DND-41 (cell line): Measurements from ENCODE around the gene DYNC1I1.
A peak's percentile ranks its signal among the peaks of the same experiment; 100 is the strongest.

ENCODE experiments used
- ATAC-seq: fragments of 200-7000 bp; cut with Tn5 transposase; 3 replicates; pipeline ENCODE4 v1.9.1; 2021; ENCODE audit warnings: low read depth; ENCODE audit not compliant: insufficient read depth
- DNase-seq: peaks from one replicate; pipeline ENCODE4 v3.0.0-alpha.2; 2020
- H2AFZ ChIP-seq: 2 replicates; pipeline ENCODE4 v1.6.0; 2012; ENCODE audit warnings: low read depth, low read length
- H3K27ac ChIP-seq: 2 replicates; pipeline ENCODE4 v1.5.1; 2012; ENCODE audit warnings: low read length, inconsistent platforms
- H3K27me3 ChIP-seq: fragments of 200-600 bp; sonication (generic); 2 replicates; pipeline ENCODE4 v1.6.0; 2012; ENCODE audit warnings: low read length, mild to moderate bottlenecking, inconsistent platforms; ENCODE audit not compliant: insufficient read depth, poor library complexity
- H3K36me3 ChIP-seq: 2 replicates; pipeline ENCODE4 v1.5.1; 2012; ENCODE audit warnings: low read length, inconsistent platforms; ENCODE audit not compliant: insufficient read depth
- H3K4me1 ChIP-seq: 2 replicates; pipeline ENCODE4 v1.5.1; 2012; ENCODE audit warnings: mild to moderate bottlenecking, low read length; ENCODE audit not compliant: insufficient read depth
- H3K4me2 ChIP-seq: 2 replicates; pipeline ENCODE4 v1.6.0; 2012; ENCODE audit warnings: mild to moderate bottlenecking, moderate library complexity, low read length, inconsistent platforms; ENCODE audit not compliant: insufficient read depth
- H3K4me3 ChIP-seq, 2 experiments: fragments of 200-600 bp in 1 of 2; shearing (Covaris generic) in 1 of 2; 2 replicates each; pipeline ENCODE4 v1.5.1; 2012 to 2016; ENCODE audit warnings: inconsistent platforms in 2 of 2, low read length in 2 of 2, mild to moderate bottlenecking in 2 of 2, low read depth in 1 of 2, moderate library complexity in 1 of 2
- H3K79me2 ChIP-seq: 2 replicates; pipeline ENCODE4 v1.6.0; 2012; ENCODE audit warnings: low read length, inconsistent platforms; ENCODE audit not compliant: insufficient read depth
- H3K9ac ChIP-seq: 2 replicates; pipeline ENCODE4 v1.6.0; 2012; ENCODE audit warnings: low read depth, mild to moderate bottlenecking, inconsistent platforms, low read length, moderate library complexity
- H3K9me3 ChIP-seq: 2 replicates; pipeline ENCODE4 v1.5.1; 2012; ENCODE audit warnings: low read length, moderate library complexity, mild to moderate bottlenecking, inconsistent platforms; ENCODE audit not compliant: insufficient read depth, severe bottlenecking
- H4K20me1 ChIP-seq: 2 replicates; pipeline ENCODE4 v1.6.0; 2012; ENCODE audit warnings: low read length; ENCODE audit not compliant: insufficient read depth
- EZH2 ChIP-seq: IDR thresholded peaks from 3 replicates; pipeline ENCODE4 v1.6.1; 2012; ENCODE audit warnings: borderline replicate concordance, low read depth, mild to moderate bottlenecking, moderate library complexity, low read length, inconsistent platforms; ENCODE audit not compliant: severe bottlenecking
- TF ChIP-seq, protein P1 (sequence below): IDR thresholded peaks from 2 replicates; pipeline ENCODE4 v1.5.1; 2012; ENCODE audit warnings: borderline replicate concordance, low read length, moderate library complexity, mild to moderate bottlenecking; ENCODE audit not compliant: poor library complexity, severe bottlenecking; ENCODE audit errors: extremely low read depth

Gene DYNC1I1

DNA sequence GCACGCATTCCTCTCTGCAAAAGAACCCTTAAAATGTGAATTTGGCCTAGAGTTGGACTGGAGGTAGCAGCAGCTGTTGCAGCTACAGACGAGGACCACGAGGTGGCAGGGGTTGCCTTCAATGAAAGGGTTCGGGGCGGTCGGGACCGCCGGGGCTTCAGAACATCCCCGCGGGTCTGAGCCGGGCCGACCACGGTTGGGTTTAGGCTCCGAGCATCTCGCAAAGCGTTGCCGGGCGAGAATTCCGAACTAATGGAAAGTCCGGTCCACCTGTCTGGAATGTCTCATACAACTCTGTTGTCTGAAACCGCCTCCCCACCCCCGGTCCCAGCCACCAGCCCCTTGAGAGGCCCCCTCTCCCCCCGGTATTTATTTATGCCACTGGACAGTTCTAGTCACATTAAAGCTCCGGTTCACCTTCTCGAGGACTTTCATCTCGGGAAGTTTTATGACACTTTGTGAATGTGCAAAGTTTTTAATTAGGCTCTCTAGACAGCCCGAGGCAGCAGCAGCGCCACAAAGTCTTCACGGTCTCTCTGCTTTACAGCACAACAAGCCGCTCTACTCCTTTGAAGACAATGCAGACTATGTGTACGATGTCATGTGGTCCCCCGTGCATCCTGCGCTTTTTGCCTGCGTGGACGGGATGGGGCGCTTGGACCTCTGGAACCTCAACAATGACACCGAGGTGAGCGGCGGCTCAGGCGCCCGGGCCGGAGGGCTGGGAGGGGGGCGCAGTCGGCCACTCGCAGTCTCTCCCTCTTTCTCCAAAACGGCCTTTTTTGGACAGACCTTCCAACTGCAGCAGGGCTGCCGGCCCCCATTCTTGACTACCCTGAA lies 303.4 kb downstream of the DYNC1I1 start:
- no peaks in the 10 kb centered on the region for H3K4me1 ChIP-seq
- no peak for ATAC-seq
- H3K27me3 ChIP-seq, result no peaks in the 10 kb centered on the region
- H3K4me3 ChIP-seq, result no peak overlapping the region
- no peak overlapping the region for H3K4me2 ChIP-seq
- no peak overlapping the region for H3K27ac ChIP-seq
- no peak overlapping the region for H2AFZ ChIP-seq
- H3K79me2 ChIP-seq, result no peaks in the 10 kb centered on the region
- no peak overlapping the region for H3K9ac ChIP-seq
- DNase-seq, result no peak
- no peaks in the 10 kb centered on the region for H3K36me3 ChIP-seq
- no peaks in the 10 kb centered on the region for H3K9me3 ChIP-seq
- TF ChIP-seq EZH2, result no peak
- TF ChIP-seq, protein P1, sequence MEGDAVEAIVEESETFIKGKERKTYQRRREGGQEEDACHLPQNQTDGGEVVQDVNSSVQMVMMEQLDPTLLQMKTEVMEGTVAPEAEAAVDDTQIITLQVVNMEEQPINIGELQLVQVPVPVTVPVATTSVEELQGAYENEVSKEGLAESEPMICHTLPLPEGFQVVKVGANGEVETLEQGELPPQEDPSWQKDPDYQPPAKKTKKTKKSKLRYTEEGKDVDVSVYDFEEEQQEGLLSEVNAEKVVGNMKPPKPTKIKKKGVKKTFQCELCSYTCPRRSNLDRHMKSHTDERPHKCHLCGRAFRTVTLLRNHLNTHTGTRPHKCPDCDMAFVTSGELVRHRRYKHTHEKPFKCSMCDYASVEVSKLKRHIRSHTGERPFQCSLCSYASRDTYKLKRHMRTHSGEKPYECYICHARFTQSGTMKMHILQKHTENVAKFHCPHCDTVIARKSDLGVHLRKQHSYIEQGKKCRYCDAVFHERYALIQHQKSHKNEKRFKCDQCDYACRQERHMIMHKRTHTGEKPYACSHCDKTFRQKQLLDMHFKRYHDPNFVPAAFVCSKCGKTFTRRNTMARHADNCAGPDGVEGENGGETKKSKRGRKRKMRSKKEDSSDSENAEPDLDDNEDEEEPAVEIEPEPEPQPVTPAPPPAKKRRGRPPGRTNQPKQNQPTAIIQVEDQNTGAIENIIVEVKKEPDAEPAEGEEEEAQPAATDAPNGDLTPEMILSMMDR, result peak; percentile 20
- no peaks in the 10 kb centered on the region for H4K20me1 ChIP-seq

DNA sequence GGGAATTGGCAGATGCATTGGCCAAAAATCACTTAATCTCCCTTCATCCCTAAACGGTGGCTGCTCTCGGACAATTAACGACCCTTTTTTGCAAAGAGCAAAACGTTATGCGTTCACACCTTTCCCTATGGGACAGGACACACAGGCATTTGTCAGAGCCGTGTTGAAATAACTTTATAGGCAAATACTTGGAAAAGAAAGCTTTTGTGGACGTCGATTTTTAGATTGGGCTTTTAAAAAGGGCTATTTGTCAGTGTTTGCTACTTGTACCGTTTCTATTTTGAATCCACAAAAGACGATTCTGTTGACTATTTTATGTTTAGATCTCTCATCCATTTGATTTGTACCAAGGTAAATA lies 304.0 kb downstream of the DYNC1I1 start:
- Histone ChIP-seq H3K9ac (no peak overlapping the region), H3K9me3 (no peaks in the 10 kb centered on the region), H4K20me1 (no peaks in the 10 kb centered on the region), H3K79me2 (no peaks in the 10 kb centered on the region), H2AFZ (no peak overlapping the region), H3K4me2 (no peak overlapping the region), H3K36me3 (no peaks in the 10 kb centered on the region), H3K27me3 (no peaks in the 10 kb centered on the region), H3K4me3 (no peak overlapping the region), H3K4me1 (no peaks in the 10 kb centered on the region), H3K27ac (no peak overlapping the region)
- TF ChIP-seq, protein P1, result no peak
- TF ChIP-seq EZH2, result no peak
- ATAC-seq (no peak), DNase-seq (no peak)

DNA sequence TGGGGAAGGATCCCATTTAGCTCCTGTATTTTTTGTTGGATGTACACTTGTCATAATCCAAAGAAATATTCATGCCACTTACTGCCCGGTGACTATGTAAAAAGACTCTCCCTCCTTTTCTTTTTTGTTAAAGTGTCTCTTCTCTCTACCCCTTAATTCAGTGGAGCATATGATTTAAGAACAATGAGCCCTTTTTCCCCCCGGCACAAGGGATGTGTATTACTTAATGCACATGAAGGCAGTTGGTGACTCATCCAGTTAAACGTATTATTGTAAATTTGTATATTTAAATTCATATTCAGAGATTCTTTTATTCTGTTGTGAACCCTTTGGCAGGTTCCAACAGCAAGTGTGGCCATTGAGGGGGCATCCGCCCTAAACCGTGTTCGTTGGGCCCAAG lies 307.7 kb downstream of the DYNC1I1 start:
- Histone ChIP-seq H3K4me2 (no peak overlapping the region), H3K4me1 (no peaks in the 10 kb centered on the region), H2AFZ (no peak overlapping the region), H4K20me1 (no peaks in the 10 kb centered on the region), H3K79me2 (no peaks in the 10 kb centered on the region), H3K4me3 (no peak overlapping the region), H3K36me3 (no peaks in the 10 kb centered on the region), H3K9ac (no peak overlapping the region), H3K27me3 (no peaks in the 10 kb centered on the region), H3K27ac (no peak overlapping the region), H3K9me3 (no peaks in the 10 kb centered on the region)
- ATAC-seq (no peak), DNase-seq (no peak)
- no peak for TF ChIP-seq EZH2
- TF ChIP-seq, protein P1, result no peak
